COLO668 (cell line): Measurements from ENCODE around the gene NR1I3.
"Not testable (repeated sequence)": the region's sequence is repeated elsewhere in the genome, so short reads cannot be mapped to it uniquely, and the experiment has no call there.

Experiments used
- DNase-seq: peaks from one replicate; lab custom pipeline; 2025; ENCODE audit not compliant: unreplicated experiment; lab: John Stamatoyannopoulos, UW

The NR1I3 gene

GRCh38 chr1:161238039-161238473 is at the start of gene NR1I3:
NR1I3 (minus strand) TSS chr1:161238203; CDS start chr1:161236565, 1,638 bp downstream.
- no peak for DNase-seq

GRCh38 chr1:161287482-161288054 is 49.6 kb upstream of the NR1I3 start:
- no peak for DNase-seq

GRCh38 chr1:161285521-161285920 is 47.5 kb upstream of the NR1I3 start:
- no peak for DNase-seq

- no peak for DNase-seq
Observed at GRCh38 chr1:161285113-161285512, 47.1 kb upstream of the NR1I3 start.

- no peak for DNase-seq
Observed at GRCh38 chr1:161282991-161283390, 45.0 kb upstream of the NR1I3 start.

GRCh38 chr1:161274874-161275273 is 36.9 kb upstream of the NR1I3 start:
- DNase-seq, result no peak

GRCh38 chr1:161273402-161273801 is 35.4 kb upstream of the NR1I3 start:
- no peak for DNase-seq

- DNase-seq, result no peak
Observed at GRCh38 chr1:161267321-161267720, 29.3 kb upstream of the NR1I3 start.

GRCh38 chr1:161266836-161267235 is 28.8 kb upstream of the NR1I3 start:
- DNase-seq, result no peak

- DNase-seq, result no peak
Observed at GRCh38 chr1:161266202-161266601, 28.2 kb upstream of the NR1I3 start.

GRCh38 chr1:161265305-161265704 is 27.3 kb upstream of the NR1I3 start:
- DNase-seq, result no peak

GRCh38 chr1:161261261-161262235 is 23.5 kb upstream of the NR1I3 start:
- no peak for DNase-seq

- DNase-seq, result no peak
Observed at GRCh38 chr1:161260376-161261260, 22.6 kb upstream of the NR1I3 start.

GRCh38 chr1:161259765-161260164 is 21.8 kb upstream of the NR1I3 start:
- DNase-seq, result no peak

- no peak for DNase-seq
Observed at GRCh38 chr1:161259345-161259702, 21.3 kb upstream of the NR1I3 start.

GRCh38 chr1:161258439-161259344 is 20.7 kb upstream of the NR1I3 start, which contains the start of gene PCP4L1:
PCP4L1 (plus strand) TSS chr1:161258745; CDS start chr1:161258975, 230 bp downstream.
- DNase-seq, result no peak

- DNase-seq, result not testable (repeated sequence)
Observed at GRCh38 chr1:161257109-161257508, 19.1 kb upstream of the NR1I3 start.

GRCh38 chr1:161255955-161256520 is 18.0 kb upstream of the NR1I3 start:
- DNase-seq, result not testable (repeated sequence)

GRCh38 chr1:161255302-161255701 is 17.3 kb upstream of the NR1I3 start:
- DNase-seq, result not testable (repeated sequence)

GRCh38 chr1:161251579-161251978 is 13.6 kb upstream of the NR1I3 start:
- no peak for DNase-seq
